ENCODE measurements around the gene UBA3.

Gene UBA3

DNA sequence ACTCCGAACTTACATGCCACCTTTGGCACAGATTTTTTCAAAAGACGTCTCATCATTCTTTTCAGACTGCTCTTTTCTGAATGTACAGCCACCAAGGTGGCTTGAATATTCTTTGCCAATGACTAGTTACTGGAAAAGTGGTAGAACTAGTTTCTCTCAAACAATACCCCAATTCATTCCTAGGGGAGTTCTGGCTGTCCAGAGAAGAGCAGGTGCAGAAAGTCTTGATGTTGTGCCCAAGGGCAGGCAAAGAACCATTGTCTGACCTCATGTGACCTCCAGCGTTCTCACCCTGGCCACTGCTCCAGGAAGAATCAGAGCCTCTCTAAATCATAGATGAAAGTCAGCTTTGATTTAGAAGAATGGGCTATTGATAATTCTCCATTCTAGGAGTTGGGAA lies 36.7 kb upstream of the UBA3 start:
- no peak overlapping the region for H3K14ac ChIP-seq (ENCODE audit: low read length)
- H3K36me3 ChIP-seq (replicated peaks in 1 of 2; ENCODE audit: control insufficient read depth in 2 of 2, insufficient read depth in 2 of 2, low read length in 2 of 2) = no peaks in the 10 kb centered on the region
- H3K4me3 ChIP-seq (ENCODE audit: low read length in 2 of 2) = no peak overlapping the region
- no peak overlapping the region for H2AFZ ChIP-seq (ENCODE audit: low read length)
- no peaks in the 10 kb centered on the region for H3K9me3 ChIP-seq (replicated peaks in 1 of 2; ENCODE audit: control insufficient read depth in 2 of 2, insufficient read depth in 1 of 2, low read depth in 1 of 2, low read length in 2 of 2)
- H2BK12ac ChIP-seq (ENCODE audit: low read length) = no peak overlapping the region
- H3K23ac ChIP-seq (ENCODE audit: low read depth, low read length, poor library complexity) = no peak overlapping the region
- no peak overlapping the region for H2AK5ac ChIP-seq (ENCODE audit: low read depth, low read length)
- no peak overlapping the region for H2BK120ac ChIP-seq (ENCODE audit: low read depth, low read length)
- no peak overlapping the region for H3K4me2 ChIP-seq (ENCODE audit: insufficient read depth, low read length, poor library complexity, severe bottlenecking)
- H3K18ac ChIP-seq (ENCODE audit: low read length) = no peak overlapping the region
- no peak overlapping the region for H3K4ac ChIP-seq (ENCODE audit: low read length)
- no CpG with 5 or more reads among the region's 3 CpGs for WGBS, 2 donors (ENCODE audit: extremely low coverage in 2 of 2, insufficient read length in 2 of 2, insufficient replicate concordance in 1 of 2)
- H2BK15ac ChIP-seq (ENCODE audit: low read length) = no peak overlapping the region
- no peaks in the 10 kb centered on the region for H3K79me1 ChIP-seq (ENCODE audit: low read depth, low read length)
- no peak overlapping the region for H3K9ac ChIP-seq (ENCODE audit: low read depth, low read length, poor library complexity)
- no peak overlapping the region for H3K27ac ChIP-seq (replicated peaks; ENCODE audit: low read length)
- no peak for DNase-seq (ENCODE audit: low spot score)
- H3K4me1 ChIP-seq (ENCODE audit: control insufficient read depth in 2 of 2, insufficient read depth in 1 of 2, low read depth in 1 of 2, low read length in 2 of 2) = peaks cover 0 to 4% of the 10 kb centered on the region in 2 donors
- no peak overlapping the region for H4K91ac ChIP-seq (ENCODE audit: low read depth, low read length, poor library complexity)
- no peak overlapping the region for H4K8ac ChIP-seq (ENCODE audit: low read depth, low read length)
- H3K27me3 ChIP-seq (ENCODE audit: control insufficient read depth in 3 of 3, insufficient read depth in 3 of 3, low read depth in 1 of 3, low read length in 3 of 3) = no peaks in the 10 kb centered on the region
- H2BK5ac ChIP-seq (ENCODE audit: low read length) = no peak overlapping the region

- Histone ChIP-seq H3K27me3 (ENCODE audit: control insufficient read depth in 3 of 3, insufficient read depth in 3 of 3, low read depth in 1 of 3, low read length in 3 of 3) (no peaks in the 10 kb centered on the region), H3K27ac (replicated peaks; ENCODE audit: low read length) (no peak overlapping the region)
Observed at GRCh38 chr3:69116162-69116561, 36.0 kb upstream of the UBA3 start.

GRCh38 chr3:69115731-69116130 lies 35.6 kb upstream of the UBA3 start:
- H3K4me3 ChIP-seq (ENCODE audit: low read length in 2 of 2) = no peak overlapping the region
- WGBS, 2 donors (ENCODE audit: extremely low coverage in 2 of 2, insufficient read length in 2 of 2, insufficient replicate concordance in 1 of 2) = no CpG with 5 or more reads among the region's 2 CpGs

More at GRCh38 chr3:69116162-69116561, 36.0 kb upstream of the UBA3 start:
- Histone ChIP-seq H2BK12ac (ENCODE audit: low read length) (no peak overlapping the region), H2AFZ (ENCODE audit: low read length) (no peak overlapping the region), H3K4me3 (ENCODE audit: low read length in 2 of 2) (no peak overlapping the region), H4K91ac (ENCODE audit: low read depth, low read length, poor library complexity) (no peak overlapping the region), H2BK15ac (ENCODE audit: low read length) (no peak overlapping the region), H3K23ac (ENCODE audit: low read depth, low read length, poor library complexity) (no peak overlapping the region), H2AK5ac (ENCODE audit: low read depth, low read length) (no peak overlapping the region), H3K9me3 (replicated peaks in 1 of 2; ENCODE audit: control insufficient read depth in 2 of 2, insufficient read depth in 1 of 2, low read depth in 1 of 2, low read length in 2 of 2) (no peaks in the 10 kb centered on the region), H2BK120ac (ENCODE audit: low read depth, low read length) (no peak overlapping the region), H3K36me3 (replicated peaks in 1 of 2; ENCODE audit: control insufficient read depth in 2 of 2, insufficient read depth in 2 of 2, low read length in 2 of 2) (no peaks in the 10 kb centered on the region), H4K8ac (ENCODE audit: low read depth, low read length) (no peak overlapping the region), H3K4me2 (ENCODE audit: insufficient read depth, low read length, poor library complexity, severe bottlenecking) (no peak overlapping the region), H3K4ac (ENCODE audit: low read length) (no peak overlapping the region), H3K9ac (ENCODE audit: low read depth, low read length, poor library complexity) (no peak overlapping the region), H3K4me1 (ENCODE audit: control insufficient read depth in 2 of 2, insufficient read depth in 1 of 2, low read depth in 1 of 2, low read length in 2 of 2) (peaks cover 0 to 3% of the 10 kb centered on the region in 2 donors), H2BK5ac (ENCODE audit: low read length) (no peak overlapping the region), H3K14ac (ENCODE audit: low read length) (no peak overlapping the region), H3K79me1 (ENCODE audit: low read depth, low read length) (no peaks in the 10 kb centered on the region), H3K18ac (ENCODE audit: low read length) (no peak overlapping the region)
- no peak for DNase-seq (ENCODE audit: low spot score)
- no CpG with 5 or more reads among the region's 4 CpGs for WGBS, 2 donors (ENCODE audit: extremely low coverage in 2 of 2, insufficient read length in 2 of 2, insufficient replicate concordance in 1 of 2)

DNA sequence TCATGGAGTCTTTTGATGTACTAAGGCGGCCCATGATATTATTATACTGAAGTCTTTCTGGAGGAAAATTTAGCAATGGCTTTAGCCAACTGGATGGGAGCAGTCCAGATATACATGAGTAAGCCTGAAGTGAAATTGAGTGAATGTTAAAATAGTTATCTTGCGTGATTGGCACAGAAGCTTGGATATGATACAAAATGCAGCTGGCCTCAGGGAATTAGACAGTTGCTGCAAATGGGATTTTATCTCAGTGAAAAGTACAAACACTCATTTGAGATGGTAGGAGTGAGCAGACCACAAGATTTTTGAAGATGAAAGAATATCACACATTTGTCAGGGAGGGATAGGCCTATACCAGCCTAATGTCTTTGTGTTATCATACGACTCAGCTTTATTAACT lies 33.4 kb upstream of the UBA3 start:
- no peaks in the 10 kb centered on the region for H3K9me3 ChIP-seq (replicated peaks in 1 of 2; ENCODE audit: control insufficient read depth in 2 of 2, insufficient read depth in 1 of 2, low read depth in 1 of 2, low read length in 2 of 2)
- no peak overlapping the region for H2BK15ac ChIP-seq (ENCODE audit: low read length)
- H3K36me3 ChIP-seq (replicated peaks in 1 of 2; ENCODE audit: control insufficient read depth in 2 of 2, insufficient read depth in 2 of 2, low read length in 2 of 2) = no peaks in the 10 kb centered on the region
- no peaks in the 10 kb centered on the region for H3K79me1 ChIP-seq (ENCODE audit: low read depth, low read length)
- H3K27me3 ChIP-seq (ENCODE audit: control insufficient read depth in 3 of 3, insufficient read depth in 3 of 3, low read depth in 1 of 3, low read length in 3 of 3) = no peaks in the 10 kb centered on the region
- no peak overlapping the region for H2BK12ac ChIP-seq (ENCODE audit: low read length)
- H2BK120ac ChIP-seq (ENCODE audit: low read depth, low read length) = no peak overlapping the region
- peaks cover 0 to 3% of the 10 kb centered on the region in 2 donors for H3K4me1 ChIP-seq (ENCODE audit: control insufficient read depth in 2 of 2, insufficient read depth in 1 of 2, low read depth in 1 of 2, low read length in 2 of 2)
- no peak overlapping the region for H3K9ac ChIP-seq (ENCODE audit: low read depth, low read length, poor library complexity)
- H3K4me2 ChIP-seq (ENCODE audit: insufficient read depth, low read length, poor library complexity, severe bottlenecking) = no peak overlapping the region
- no peak overlapping the region for H3K18ac ChIP-seq (ENCODE audit: low read length)
- H2AFZ ChIP-seq (ENCODE audit: low read length) = no peak overlapping the region
- no peak overlapping the region for H3K4me3 ChIP-seq (ENCODE audit: low read length in 2 of 2)
- WGBS, 2 donors (ENCODE audit: extremely low coverage in 2 of 2, insufficient read length in 2 of 2, insufficient replicate concordance in 1 of 2) = no CpG with 5 or more reads among the region's 3 CpGs
- no peak overlapping the region for H2BK5ac ChIP-seq (ENCODE audit: low read length)
- no peak overlapping the region for H3K23ac ChIP-seq (ENCODE audit: low read depth, low read length, poor library complexity)
- DNase-seq (ENCODE audit: low spot score) = no peak
- H3K14ac ChIP-seq (ENCODE audit: low read length) = no peak overlapping the region
- H3K4ac ChIP-seq (ENCODE audit: low read length) = no peak overlapping the region
- H3K27ac ChIP-seq (replicated peaks; ENCODE audit: low read length) = no peak overlapping the region
- no peak overlapping the region for H2AK5ac ChIP-seq (ENCODE audit: low read depth, low read length)
- no peak overlapping the region for H4K91ac ChIP-seq (ENCODE audit: low read depth, low read length, poor library complexity)
- no peak overlapping the region for H4K8ac ChIP-seq (ENCODE audit: low read depth, low read length)

More at GRCh38 chr3:69115731-69116130, 35.6 kb upstream of the UBA3 start:
- DNase-seq (ENCODE audit: low spot score) = no peak
- Histone ChIP-seq H2AK5ac (ENCODE audit: low read depth, low read length) (no peak overlapping the region), H2BK120ac (ENCODE audit: low read depth, low read length) (no peak overlapping the region), H4K8ac (ENCODE audit: low read depth, low read length) (no peak overlapping the region), H4K91ac (ENCODE audit: low read depth, low read length, poor library complexity) (no peak overlapping the region), H2AFZ (ENCODE audit: low read length) (no peak overlapping the region), H3K9me3 (replicated peaks in 1 of 2; ENCODE audit: control insufficient read depth in 2 of 2, insufficient read depth in 1 of 2, low read depth in 1 of 2, low read length in 2 of 2) (no peaks in the 10 kb centered on the region), H3K4me1 (ENCODE audit: control insufficient read depth in 2 of 2, insufficient read depth in 1 of 2, low read depth in 1 of 2, low read length in 2 of 2) (peaks cover 0 to 3% of the 10 kb centered on the region in 2 donors), H3K9ac (ENCODE audit: low read depth, low read length, poor library complexity) (no peak overlapping the region), H3K27me3 (ENCODE audit: control insufficient read depth in 3 of 3, insufficient read depth in 3 of 3, low read depth in 1 of 3, low read length in 3 of 3) (no peaks in the 10 kb centered on the region), H3K14ac (ENCODE audit: low read length) (no peak overlapping the region), H3K4ac (ENCODE audit: low read length) (no peak overlapping the region), H2BK15ac (ENCODE audit: low read length) (no peak overlapping the region), H2BK12ac (ENCODE audit: low read length) (no peak overlapping the region), H3K27ac (replicated peaks; ENCODE audit: low read length) (no peak overlapping the region), H3K23ac (ENCODE audit: low read depth, low read length, poor library complexity) (no peak overlapping the region), H3K36me3 (replicated peaks in 1 of 2; ENCODE audit: control insufficient read depth in 2 of 2, insufficient read depth in 2 of 2, low read length in 2 of 2) (no peaks in the 10 kb centered on the region), H3K4me2 (ENCODE audit: insufficient read depth, low read length, poor library complexity, severe bottlenecking) (no peak overlapping the region), H3K18ac (ENCODE audit: low read length) (no peak overlapping the region), H3K79me1 (ENCODE audit: low read depth, low read length) (no peaks in the 10 kb centered on the region), H2BK5ac (ENCODE audit: low read length) (no peak overlapping the region)

All from neuronal stem cell (in vitro differentiated cells).